LHCN-M2 (cell line): ENCODE measurements around the gene KRTAP9-9. TPM values are rescaled to one million over a fixed set of nuclear protein-coding genes. Genes with fewer than 3 reads are reported as not detected.
"Not testable (repeated sequence)": the region's sequence is repeated elsewhere in the genome, so short reads cannot be mapped to it uniquely, and the experiment has no call there.

Experiments used
- DNase-seq: peaks from one replicate; pipeline ENCODE4 v3.0.0-alpha.2; 2012; ENCODE audit warnings: low read depth
- polyA plus RNA-seq: library from polyadenylated mRNA; unstranded; fragments of >200 nt; gene quantifications from one replicate; pipeline ENCODE4 v1.2.1, GENCODE V29; 2012; ENCODE audit warnings: missing spikeins
- total RNA-seq: library from RNA; depleted of rRNA; stranded (reverse); fragments of >200 nt; gene quantifications from 2 replicates; pipeline ENCODE4 v1.2.3, GENCODE V29; 2014; rRNA removed

Gene KRTAP9-9
- not detected in 2 replicates for total RNA-seq
- polyA plus RNA-seq = not detected

GRCh38 chr17:41255381-41256290, at the start of gene KRTAP9-9:
Gene KRTAP9-9 (plus strand): TSS chr17:41255384.
- DNase-seq = not testable (repeated sequence)

GRCh38 chr17:41211845-41212466, 43.2 kb upstream of the KRTAP9-9 start:
- peak; percentile 54 for DNase-seq

- DNase-seq = peak; percentile 36
Observed at GRCh38 chr17:41212524-41213169, 42.5 kb upstream of the KRTAP9-9 start.

GRCh38 chr17:41215681-41216080, 39.5 kb upstream of the KRTAP9-9 start:
- no peak for DNase-seq

GRCh38 chr17:41223821-41224220, 31.4 kb upstream of the KRTAP9-9 start:
- DNase-seq = no peak

- DNase-seq = no peak
Observed at GRCh38 chr17:41226051-41226450, 29.1 kb upstream of the KRTAP9-9 start.

- DNase-seq = not testable (repeated sequence)
Observed at GRCh38 chr17:41226598-41227095, 28.5 kb upstream of the KRTAP9-9 start, which contains the start of gene KRTAP9-2. Gene KRTAP9-2 (plus strand): TSS chr17:41226648. CDS start chr17:41226655, 7 bp downstream.

GRCh38 chr17:41230094-41230493, 25.1 kb upstream of the KRTAP9-9 start:
- DNase-seq = no peak

- DNase-seq = no peak
Observed at GRCh38 chr17:41231731-41232130, 23.5 kb upstream of the KRTAP9-9 start.

- DNase-seq = not testable (repeated sequence)
Observed at GRCh38 chr17:41232399-41233105, 22.6 kb upstream of the KRTAP9-9 start, which contains the start of gene KRTAP9-3. Gene KRTAP9-3 (plus strand): TSS chr17:41232449. CDS start chr17:41232502, 53 bp downstream.

GRCh38 chr17:41237116-41237515, 18.1 kb upstream of the KRTAP9-9 start:
- DNase-seq = not testable (repeated sequence)

GRCh38 chr17:41237949-41238437, 17.2 kb upstream of the KRTAP9-9 start, which contains the start of gene KRTAP9-8:
Gene KRTAP9-8 (plus strand): TSS chr17:41237999. CDS start chr17:41238052, 53 bp downstream.
- DNase-seq = peak; percentile 18

- not testable (repeated sequence) for DNase-seq
Observed at GRCh38 chr17:41246995-41247787, 8.0 kb upstream of the KRTAP9-9 start.

- DNase-seq = not testable (repeated sequence)
Observed at GRCh38 chr17:41249637-41250240, 5.4 kb upstream of the KRTAP9-9 start, which contains the start of gene KRTAP9-4. Gene KRTAP9-4 (plus strand): TSS chr17:41249687. CDS start chr17:41249721, 34 bp downstream.

GRCh38 chr17:41251261-41251660, 3.9 kb upstream of the KRTAP9-9 start:
- no peak for DNase-seq

GRCh38 chr17:41254861-41255260, 323 bp upstream of the KRTAP9-9 start:
- no peak for DNase-seq

- DNase-seq = no peak
Observed at GRCh38 chr17:41256291-41256685, 1.1 kb downstream of the KRTAP9-9 start.

GRCh38 chr17:41258406-41258805, 3.2 kb downstream of the KRTAP9-9 start:
- no peak for DNase-seq

GRCh38 chr17:41263212-41263611, 8.0 kb downstream of the KRTAP9-9 start:
- no peak for DNase-seq
